Uterus (tissue), 2 donors: ENCODE results near the gene PAX3.

ENCODE experiments used
- POLR2A ChIP-seq, 2 donors: fragments of 450-650 bp; IDR thresholded peaks; one replicate each; pipeline ENCODE4 v1.6.1; 2016; ENCODE audit warnings: antibody characterized with exemption in 2 of 2, mild to moderate bottlenecking in 1 of 2, moderate library complexity in 1 of 2
- TF ChIP-seq, protein P1 (sequence below), 4 experiments: fragments of 200-600 bp in 2 of 4; fragments of 450-650 bp in 2 of 4; sonication (generic) in 2 of 4; IDR thresholded peaks; one replicate each; pipeline ENCODE4 v1.5.1; 2016 to 2019; ENCODE audit warnings: antibody characterized with exemption in 4 of 4, mild to moderate bottlenecking in 2 of 4, moderate library complexity in 1 of 4

DNA sequence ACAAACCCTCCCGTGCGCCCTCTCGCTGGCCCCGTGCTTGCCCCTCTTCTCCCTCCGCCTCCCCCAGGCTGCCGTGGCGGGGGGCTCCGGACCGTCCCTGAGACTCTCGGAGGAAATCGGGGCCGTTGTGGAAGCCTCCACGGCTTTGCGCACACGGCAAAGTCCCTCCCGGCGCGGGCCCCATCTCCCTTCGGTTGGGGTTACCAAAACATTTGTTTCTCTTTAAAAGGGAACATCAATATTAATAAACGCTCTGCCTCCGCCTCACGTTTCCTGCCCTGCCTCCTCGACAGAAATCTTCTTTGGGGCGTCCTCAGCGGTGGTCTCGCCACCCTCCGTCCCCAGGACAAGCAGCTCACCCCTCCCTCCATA, 3.8 kb downstream of the PAX3 start:
- TF ChIP-seq, protein P1, sequence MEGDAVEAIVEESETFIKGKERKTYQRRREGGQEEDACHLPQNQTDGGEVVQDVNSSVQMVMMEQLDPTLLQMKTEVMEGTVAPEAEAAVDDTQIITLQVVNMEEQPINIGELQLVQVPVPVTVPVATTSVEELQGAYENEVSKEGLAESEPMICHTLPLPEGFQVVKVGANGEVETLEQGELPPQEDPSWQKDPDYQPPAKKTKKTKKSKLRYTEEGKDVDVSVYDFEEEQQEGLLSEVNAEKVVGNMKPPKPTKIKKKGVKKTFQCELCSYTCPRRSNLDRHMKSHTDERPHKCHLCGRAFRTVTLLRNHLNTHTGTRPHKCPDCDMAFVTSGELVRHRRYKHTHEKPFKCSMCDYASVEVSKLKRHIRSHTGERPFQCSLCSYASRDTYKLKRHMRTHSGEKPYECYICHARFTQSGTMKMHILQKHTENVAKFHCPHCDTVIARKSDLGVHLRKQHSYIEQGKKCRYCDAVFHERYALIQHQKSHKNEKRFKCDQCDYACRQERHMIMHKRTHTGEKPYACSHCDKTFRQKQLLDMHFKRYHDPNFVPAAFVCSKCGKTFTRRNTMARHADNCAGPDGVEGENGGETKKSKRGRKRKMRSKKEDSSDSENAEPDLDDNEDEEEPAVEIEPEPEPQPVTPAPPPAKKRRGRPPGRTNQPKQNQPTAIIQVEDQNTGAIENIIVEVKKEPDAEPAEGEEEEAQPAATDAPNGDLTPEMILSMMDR (IDR thresholded peaks at IDR 0.05): no peak
- no peak for TF ChIP-seq POLR2A (IDR thresholded peaks at IDR 0.05)
